Omental fat pad (tissue), 4 donors: Measurements from ENCODE around the gene LONRF3. TPM values are rescaled to one million over a fixed set of nuclear protein-coding genes. Genes with fewer than 3 reads are reported as not detected.

Experiments used
- ATAC-seq: fragments of 150-250 bp; one replicate; pipeline ENCODE4 v1.9.1; 2016; ENCODE audit warnings: mild to moderate bottlenecking, moderate library complexity; ENCODE audit not compliant: low FRiP score
- DNase-seq: peaks from one replicate; pipeline ENCODE4 v3.0.0-alpha.2; 2019; ENCODE audit warnings: low spot score
- CTCF ChIP-seq, 3 donors: fragments of 450-650 bp; IDR thresholded peaks; one replicate each; pipeline ENCODE4 v1.5.1; 2016 to 2017; ENCODE audit warnings: antibody characterized with exemption in 3 of 3, mild to moderate bottlenecking in 3 of 3, moderate library complexity in 2 of 3
- total RNA-seq, 4 donors: library from RNA; depleted of rRNA; stranded (reverse); fragments of >200 nt; gene quantifications; one replicate each; pipeline ENCODE4 v1.1.0, GENCODE V29; 2016

Gene LONRF3
- total RNA-seq, 4 donors from 2014 or later, result 15.1 to 54.4 (median 27.3) TPM

GRCh38 chrX:118974908-118975671, 672 bp downstream of the LONRF3 start:
- TF ChIP-seq CTCF (IDR thresholded peaks at IDR 0.05), result no peak
- DNase-seq, result no peak
- peak; percentile 4 for ATAC-seq

DNA sequence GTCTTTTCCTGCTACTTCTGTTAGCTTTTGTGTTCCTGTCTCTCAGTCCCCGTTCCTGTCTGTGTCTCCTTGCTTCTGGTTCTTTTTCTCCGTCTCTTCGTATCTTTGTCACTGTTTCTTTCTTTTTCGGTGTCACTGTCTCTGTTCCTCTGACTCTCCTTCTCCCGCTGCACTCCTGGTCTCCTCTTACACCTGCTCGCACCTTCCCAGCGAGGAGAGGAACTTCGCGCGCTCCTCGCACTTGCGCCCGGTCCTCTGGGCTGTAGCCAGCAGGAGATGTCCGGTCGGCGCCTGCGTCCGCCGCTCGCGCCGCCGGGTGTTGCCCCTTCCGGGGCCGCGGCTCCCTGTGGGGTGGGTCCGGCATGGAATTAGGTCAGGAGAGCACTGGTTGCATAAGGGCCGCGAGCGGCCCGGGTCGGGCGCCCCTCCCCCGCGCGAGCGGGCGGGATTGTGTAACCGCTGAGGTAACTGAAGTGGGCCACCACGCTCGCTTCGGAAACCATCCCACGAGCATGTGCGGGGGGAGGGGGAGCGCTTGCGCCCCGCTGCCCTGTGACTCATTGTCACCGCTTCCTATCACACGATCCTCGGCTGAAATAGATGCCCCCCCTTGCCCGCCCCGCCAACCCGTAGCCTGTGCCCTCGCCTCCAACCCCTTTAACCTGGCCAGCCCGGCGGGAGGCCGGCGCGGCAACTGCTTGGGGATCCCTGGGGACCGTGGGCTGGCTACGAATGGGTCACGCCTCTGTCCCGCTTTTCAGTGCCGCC, 1.6 kb downstream of the LONRF3 start:
- TF ChIP-seq CTCF (IDR thresholded peaks at IDR 0.05), result no peak
- ATAC-seq, result peak; percentile 75
- peak; percentile 58 for DNase-seq

- DNase-seq (no peak), ATAC-seq (peak; percentile 27)
- TF ChIP-seq CTCF (IDR thresholded peaks at IDR 0.05), result no peak
These were observed 2.4 kb downstream of the LONRF3 start for GRCh38 chrX:118976599-118977340.

GRCh38 chrX:118977424-118977823, 3.0 kb downstream of the LONRF3 start:
- no peak for TF ChIP-seq CTCF (IDR thresholded peaks at IDR 0.05)
- DNase-seq (no peak), ATAC-seq (no peak)

GRCh38 chrX:118978451-118978850, 4.0 kb downstream of the LONRF3 start:
- ATAC-seq, result no peak
- TF ChIP-seq CTCF (IDR thresholded peaks at IDR 0.05), result no peak

DNA sequence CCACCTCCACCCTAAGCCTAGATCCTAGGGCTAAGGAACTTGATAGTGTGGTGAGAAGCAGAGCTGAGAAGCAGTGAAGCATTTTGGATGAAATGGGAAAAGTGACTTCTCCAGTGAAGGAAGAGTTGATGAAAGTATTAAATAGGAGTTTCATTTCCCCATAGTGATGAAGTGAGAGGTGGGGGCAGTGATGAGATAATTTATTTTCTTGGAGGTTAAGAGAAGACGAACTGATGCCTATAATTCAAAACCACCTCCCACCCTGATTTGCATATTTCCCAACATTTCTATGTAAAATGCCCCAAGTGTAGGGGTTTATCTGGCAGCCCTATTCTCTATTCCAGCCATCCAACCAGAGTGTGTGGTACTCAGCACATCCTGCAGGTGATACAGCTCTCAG, 6.3 kb downstream of the LONRF3 start:
- DNase-seq (no peak), ATAC-seq (no peak)
- no peak for TF ChIP-seq CTCF (IDR thresholded peaks at IDR 0.05)

More at GRCh38 chrX:118978451-118978850, 4.0 kb downstream of the LONRF3 start:
- DNase-seq, result no peak
